ENCODE results near the gene DUS4L.

The DUS4L gene, protein sequence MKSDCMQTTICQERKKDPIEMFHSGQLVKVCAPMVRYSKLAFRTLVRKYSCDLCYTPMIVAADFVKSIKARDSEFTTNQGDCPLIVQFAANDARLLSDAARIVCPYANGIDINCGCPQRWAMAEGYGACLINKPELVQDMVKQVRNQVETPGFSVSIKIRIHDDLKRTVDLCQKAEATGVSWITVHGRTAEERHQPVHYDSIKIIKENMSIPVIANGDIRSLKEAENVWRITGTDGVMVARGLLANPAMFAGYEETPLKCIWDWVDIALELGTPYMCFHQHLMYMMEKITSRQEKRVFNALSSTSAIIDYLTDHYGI

DNA sequence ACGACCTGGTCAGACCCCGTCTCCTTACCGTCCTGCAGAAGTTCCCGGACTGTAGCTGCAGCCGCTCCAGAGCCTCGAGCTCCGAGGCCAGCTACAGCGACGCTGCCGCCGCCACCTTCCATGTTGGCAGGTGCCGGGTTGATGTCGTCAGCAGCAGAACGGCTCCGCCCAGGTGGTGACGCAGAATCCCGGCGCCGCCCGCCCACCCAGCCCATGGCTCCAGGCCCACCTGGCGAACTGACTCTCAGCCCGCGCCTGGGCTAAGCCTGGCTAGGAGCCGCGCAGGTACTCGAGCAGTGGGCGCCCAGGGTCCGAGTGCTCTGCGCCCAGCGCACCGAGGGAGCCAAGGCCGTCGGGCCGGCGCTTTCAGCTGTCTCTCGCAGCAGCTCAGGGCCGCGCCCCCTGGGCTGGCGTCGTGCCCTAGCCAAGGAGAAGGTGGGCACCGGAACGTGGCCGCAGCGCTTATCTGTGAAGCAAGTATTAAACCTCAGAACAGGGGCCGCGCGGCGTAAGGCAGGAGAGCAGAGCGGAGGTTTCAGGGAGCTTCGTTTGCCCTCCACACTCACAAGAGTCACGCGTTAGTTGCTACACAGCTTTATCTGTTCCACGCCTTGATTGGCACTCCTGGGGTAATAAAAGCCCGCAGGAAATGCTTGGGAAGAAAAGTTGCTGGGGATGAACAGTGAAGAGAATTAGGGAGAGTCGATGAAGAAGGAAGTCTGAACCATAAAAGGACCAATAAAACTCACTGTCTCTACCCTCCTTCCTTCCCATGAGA is at the start of gene DUS4L, which contains the start of gene COG5:
Gene DUS4L, plus strand, starts transcription at position 197 of the 778 bp plus-strand sequence. CDS start 3,100 bp downstream, outside the sequence.
Gene COG5, minus strand, starts transcription at position 146 of the 778 bp plus-strand sequence. Its CDS starts 24 bp downstream, at position 122.
- TF ChIP-seq, protein P1, sequence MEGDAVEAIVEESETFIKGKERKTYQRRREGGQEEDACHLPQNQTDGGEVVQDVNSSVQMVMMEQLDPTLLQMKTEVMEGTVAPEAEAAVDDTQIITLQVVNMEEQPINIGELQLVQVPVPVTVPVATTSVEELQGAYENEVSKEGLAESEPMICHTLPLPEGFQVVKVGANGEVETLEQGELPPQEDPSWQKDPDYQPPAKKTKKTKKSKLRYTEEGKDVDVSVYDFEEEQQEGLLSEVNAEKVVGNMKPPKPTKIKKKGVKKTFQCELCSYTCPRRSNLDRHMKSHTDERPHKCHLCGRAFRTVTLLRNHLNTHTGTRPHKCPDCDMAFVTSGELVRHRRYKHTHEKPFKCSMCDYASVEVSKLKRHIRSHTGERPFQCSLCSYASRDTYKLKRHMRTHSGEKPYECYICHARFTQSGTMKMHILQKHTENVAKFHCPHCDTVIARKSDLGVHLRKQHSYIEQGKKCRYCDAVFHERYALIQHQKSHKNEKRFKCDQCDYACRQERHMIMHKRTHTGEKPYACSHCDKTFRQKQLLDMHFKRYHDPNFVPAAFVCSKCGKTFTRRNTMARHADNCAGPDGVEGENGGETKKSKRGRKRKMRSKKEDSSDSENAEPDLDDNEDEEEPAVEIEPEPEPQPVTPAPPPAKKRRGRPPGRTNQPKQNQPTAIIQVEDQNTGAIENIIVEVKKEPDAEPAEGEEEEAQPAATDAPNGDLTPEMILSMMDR (IDR thresholded peaks at IDR 0.05): no peak

DNA sequence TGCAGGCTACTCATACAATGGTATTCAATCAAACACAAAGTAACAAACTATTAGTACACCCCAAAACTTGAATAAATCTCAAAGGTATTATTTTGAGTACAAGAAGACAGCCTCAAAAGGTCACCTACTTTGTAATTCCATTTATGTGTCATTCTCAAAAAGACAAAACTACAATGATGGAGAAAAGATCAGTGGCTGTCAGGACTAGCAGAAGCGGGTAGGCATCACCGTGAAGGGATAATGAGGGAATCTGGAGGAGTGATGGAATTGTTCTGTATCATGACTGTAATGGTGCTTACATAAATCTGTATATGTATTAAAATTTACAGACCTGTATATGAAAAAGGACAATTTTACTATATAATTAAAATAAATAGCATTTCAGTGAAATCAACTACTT is 37.1 kb upstream of the DUS4L start:
- TF ChIP-seq, protein P1 (IDR thresholded peaks at IDR 0.05): no peak

DNA sequence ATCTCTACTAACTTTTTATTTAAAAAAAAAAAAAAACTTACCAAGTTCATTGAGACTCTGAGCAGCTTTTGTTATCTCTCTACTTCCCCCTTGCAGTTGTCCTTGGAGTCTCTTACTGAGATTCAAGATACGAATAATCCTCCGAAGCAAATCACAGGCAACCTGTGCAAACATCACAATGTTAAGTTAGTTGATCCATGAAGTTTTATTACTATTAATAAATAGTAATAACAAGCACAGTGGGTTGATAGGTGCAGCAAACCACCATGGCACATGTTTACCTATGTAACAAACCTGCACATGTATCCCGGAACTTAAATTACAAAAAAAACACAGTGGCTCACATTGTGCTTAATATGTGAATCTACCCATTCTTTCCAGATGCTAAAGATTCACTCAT is 36.6 kb upstream of the DUS4L start:
- TF ChIP-seq, protein P1 (IDR thresholded peaks at IDR 0.05): no peak

DNA sequence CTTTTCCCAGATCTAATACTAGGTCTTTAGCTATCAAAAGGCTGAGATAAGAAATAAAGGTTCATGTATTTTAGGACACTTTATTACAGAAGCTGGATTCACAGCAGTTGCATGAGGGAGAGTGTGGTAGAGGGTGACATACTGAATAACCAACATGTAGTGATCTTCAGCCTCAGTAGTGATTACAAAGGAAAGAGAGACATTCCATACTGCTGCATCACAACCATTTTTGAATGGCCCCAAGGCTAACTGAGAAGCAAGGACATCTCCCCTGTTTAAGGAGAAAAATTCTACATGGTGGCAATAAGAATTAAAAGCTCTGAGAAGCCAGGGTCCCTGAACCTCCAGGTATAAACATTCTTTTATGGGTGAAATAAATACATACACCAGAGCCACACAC is 35.3 kb upstream of the DUS4L start:
- TF ChIP-seq, protein P1 (IDR thresholded peaks at IDR 0.05): no peak

DNA sequence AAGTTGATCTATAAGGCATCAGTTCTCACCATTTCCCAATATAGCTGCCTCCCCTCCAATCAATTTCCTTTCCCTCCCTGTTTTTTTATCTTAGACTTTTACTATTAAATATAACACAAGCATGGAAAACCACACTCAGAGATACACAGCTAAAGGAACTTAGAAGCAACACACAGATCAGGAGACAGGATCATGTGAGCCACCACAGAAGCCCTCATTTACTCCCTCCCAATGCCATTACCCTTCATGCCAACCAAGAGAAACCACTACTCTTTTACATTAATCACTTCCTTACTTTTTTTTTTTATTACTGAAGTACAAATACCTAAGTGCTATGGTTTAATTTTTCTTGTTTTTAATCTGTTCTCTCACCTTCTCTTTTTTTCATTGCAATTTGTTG is 33.0 kb upstream of the DUS4L start:
- TF ChIP-seq, protein P1 (IDR thresholded peaks at IDR 0.05): no peak

DNA sequence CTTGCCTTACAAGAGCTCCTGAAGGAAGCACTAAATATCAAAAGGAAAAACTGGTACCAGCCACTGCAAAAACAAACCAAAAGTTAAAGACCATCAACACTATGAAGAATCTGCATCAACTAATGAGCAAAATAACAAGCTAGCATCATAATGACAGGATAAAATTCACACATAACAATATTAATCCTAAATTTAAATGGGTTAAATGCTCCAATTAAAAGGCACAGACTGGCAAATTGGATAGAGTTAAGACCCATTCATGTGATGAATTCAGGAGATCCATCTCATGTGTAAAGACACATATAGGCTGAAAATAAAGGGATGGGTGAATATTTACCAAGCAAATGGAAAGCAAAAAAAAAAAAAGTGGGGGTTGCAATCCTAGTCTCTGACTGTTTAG is 29.6 kb upstream of the DUS4L start:
- TF ChIP-seq, protein P1 (IDR thresholded peaks at IDR 0.05): no peak

DNA sequence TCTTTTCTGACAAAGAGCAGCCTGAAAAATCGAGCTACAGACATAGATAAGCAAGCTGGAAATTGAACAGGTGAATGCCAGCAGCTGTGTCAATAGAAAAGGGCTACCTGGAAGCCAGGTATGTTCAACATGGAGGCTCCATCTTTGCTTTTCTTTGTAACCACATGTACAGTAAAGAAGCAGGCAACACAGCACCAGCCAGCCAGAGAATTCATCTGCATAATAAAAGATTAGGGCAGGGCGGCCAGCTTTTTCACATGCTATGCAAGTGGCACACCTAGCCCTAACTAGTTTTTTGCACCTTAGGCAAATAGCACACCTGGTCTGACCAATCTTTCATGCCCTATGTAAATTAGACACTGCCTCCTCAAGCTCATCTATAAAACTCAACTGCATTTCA is 25.8 kb upstream of the DUS4L start:
- TF ChIP-seq, protein P1 (IDR thresholded peaks at IDR 0.05): no peak
